Jurkat, Clone E6-1 (cell line): ENCODE data around the gene AUTS2.
"Not testable (repeated sequence)": the region's sequence is repeated elsewhere in the genome, so short reads cannot be mapped to it uniquely, and the experiment has no call there.

Experiments used
- DNase-seq: peaks from one replicate; pipeline ENCODE4 v3.0.0-alpha.2; 2011; ENCODE audit warnings: low read depth, low spot score
- H3K4me3 ChIP-seq: 2 replicates; pipeline ENCODE4 v1.5.1; 2011; ENCODE audit warnings: mild to moderate bottlenecking, low read length, control low read depth, moderate library complexity

AUTS2 gene

DNA sequence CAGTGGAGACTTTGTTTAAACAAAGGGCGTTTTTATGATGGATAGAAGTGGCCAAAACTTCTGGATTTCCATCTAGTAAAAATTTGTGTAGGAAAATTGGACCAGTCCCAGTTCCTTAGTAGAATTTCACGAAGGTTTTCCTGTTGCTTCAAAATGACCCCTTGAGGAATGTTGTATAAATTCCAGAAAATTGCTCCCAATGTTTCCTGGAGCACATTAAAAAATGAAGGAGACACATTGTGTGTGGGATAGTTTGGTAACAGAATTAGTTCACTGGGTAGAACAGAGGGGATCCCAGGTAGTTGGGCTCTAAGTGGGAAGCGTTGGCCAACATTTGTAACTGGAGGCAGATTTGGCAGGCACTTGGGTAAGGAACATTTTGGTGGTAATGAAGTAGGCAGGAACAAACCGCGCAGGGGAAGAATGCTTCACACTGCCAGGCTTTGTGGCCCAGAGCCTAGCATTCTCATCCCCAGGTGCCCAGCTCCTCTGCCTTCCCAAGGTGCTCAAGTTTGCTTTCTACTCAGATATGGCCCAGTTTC is 758.6 kb downstream of the AUTS2 start:
- H3K4me3 ChIP-seq: no peak overlapping the region
- no peak for DNase-seq

DNA sequence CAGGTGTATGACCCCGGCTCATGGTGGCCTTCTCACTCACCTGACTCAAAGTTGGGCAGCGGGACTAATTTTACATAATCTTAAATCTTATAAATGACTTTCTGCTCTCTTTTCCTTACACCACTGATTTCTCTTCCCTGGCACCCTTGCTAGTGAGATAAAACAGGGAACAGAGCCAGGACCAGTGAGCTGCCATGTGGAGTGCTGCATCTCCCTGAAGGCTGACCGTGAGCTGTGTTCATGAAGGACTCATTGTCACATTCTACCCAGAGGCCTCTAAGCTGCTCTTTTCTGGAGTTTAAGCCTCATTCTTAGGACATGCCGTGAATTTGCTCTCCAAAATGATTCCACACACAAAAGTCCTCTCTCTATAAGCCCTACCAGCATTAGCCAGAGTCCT is 762.3 kb downstream of the AUTS2 start:
- DNase-seq: no peak
- H3K4me3 ChIP-seq: no peak overlapping the region

DNA sequence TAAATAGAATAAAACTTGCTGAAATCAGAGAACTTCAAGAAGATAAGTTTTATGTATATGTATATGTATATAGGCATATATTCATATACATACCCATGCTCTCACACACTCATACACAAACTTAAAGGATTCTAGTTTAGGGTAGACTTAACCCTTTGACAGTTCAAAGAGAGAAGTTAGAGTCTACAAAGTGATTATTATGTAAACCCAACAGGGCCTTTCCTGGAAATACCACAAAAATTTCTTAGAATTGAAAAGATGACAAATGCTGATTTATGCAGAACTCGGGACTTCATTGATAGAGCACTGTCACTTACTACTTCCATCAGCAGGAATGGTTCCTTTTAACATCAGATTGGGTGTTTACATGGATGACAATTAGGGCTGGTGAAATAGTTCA is 763.5 kb downstream of the AUTS2 start:
- H3K4me3 ChIP-seq: no peak overlapping the region
- DNase-seq: no peak

DNA sequence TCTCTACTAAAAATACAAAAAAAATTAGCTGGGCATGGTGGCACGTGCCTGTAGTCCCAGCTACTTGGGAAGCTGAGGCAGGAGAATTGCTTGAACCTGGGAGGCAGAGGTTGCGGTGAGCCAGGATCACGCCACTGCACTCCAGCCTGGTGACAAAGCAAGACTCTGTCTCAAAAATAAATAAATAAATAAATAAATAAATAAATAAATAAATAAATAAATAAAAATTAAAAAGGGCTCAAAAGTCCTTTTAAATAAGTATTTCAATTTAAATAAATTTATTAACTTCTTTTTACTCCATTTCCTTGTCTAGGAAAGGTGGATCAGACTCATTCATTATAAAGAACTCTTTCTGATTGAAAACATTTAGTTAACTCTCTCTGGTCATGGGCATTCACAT is 766.1 kb downstream of the AUTS2 start:
- not testable (repeated sequence) for H3K4me3 ChIP-seq, DNase-seq

DNA sequence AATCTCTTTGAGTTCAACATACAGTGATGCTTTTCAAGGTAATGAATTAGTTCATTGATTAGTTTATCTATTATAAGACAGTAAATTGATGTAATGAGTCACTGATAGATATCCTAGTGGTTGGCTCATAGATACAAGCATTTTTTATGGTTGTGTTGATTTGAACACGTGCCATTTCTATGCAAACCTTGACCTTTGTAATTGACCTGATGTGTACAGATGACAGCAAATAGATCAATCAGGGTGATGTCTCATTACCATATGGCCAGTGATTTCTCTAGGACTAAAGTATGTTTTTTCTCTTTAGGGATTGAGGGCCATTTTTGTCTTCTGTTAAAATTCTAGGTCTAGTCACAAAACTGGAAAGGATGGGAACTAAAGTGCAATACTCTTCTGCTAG is 773.4 kb downstream of the AUTS2 start:
- no peak for DNase-seq

DNA sequence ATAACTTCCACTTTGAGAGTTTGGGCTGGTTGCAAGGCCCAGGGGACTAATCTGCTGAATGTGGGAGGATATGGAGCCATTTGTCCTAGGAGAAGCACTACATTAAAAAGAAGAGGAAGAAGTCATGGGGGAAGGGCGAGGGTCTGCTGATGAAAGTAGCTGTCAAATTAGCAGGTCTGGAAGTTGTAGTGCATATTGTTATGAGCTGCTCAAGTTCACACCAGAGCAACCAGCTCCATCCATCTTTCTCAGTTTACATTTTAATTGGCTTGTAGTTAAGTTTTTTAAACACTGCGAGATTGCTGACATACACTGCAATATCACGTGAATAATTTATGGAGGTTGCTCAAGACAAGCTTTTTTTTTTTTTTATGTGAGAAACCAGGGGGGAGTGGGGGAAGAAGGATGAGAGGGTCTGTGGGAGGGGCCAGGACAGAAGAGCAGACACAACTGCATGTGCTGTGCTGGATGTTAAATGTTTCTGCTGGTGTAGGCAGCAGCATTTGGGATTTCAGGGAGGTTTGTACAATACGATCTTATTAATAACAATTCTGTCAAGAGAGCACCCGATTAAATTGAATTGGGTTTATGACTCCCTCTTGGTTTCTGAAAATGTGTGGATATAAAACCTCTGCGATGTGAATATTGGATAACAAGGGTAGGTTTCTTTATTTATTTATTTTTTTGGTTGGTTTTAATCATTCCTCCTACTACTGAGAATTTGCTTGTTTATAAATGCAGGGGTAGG is 774.7 kb downstream of the AUTS2 start:
- no peak for DNase-seq

More for the DNA sequence above, 773.4 kb downstream of the AUTS2 start:
- no peak overlapping the region for H3K4me3 ChIP-seq

DNA sequence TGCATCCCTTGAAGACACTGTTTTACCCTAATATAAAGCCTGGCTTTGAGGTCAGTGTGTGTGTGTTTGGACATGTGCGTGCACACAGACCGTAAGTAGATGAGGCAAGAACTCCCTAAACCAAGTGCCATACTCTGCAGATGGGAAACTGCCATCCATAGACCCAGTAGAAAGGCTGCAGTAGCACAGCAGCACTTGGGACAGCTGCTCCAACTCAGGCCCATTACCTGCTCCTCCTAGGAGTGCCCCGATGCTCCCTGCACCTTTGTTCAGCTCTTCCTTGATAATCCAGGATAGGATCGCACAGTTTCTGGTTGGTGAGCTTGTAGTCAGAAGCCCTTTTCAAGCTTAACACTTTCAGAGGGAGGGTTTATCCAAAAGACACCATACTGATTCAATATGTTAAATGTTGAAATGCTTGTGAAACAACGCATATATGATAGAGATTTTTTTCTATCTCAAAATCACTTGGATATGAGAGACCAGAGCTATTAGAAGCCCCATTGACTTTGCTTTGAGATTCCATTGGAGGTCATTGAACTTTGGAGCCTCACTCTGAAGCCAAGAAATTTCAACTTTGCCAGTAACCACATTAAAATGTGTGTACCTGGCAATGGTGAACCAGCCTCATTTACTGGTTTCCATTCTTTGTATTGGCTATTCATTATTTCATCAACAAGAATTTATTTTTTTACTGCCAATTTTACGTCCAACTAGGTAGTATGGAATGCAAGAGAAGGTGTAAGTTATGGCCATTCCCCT is 776.7 kb downstream of the AUTS2 start:
- no peak for DNase-seq
- no peak overlapping the region for H3K4me3 ChIP-seq

More for the DNA sequence above, 774.7 kb downstream of the AUTS2 start:
- H3K4me3 ChIP-seq: no peak overlapping the region

DNA sequence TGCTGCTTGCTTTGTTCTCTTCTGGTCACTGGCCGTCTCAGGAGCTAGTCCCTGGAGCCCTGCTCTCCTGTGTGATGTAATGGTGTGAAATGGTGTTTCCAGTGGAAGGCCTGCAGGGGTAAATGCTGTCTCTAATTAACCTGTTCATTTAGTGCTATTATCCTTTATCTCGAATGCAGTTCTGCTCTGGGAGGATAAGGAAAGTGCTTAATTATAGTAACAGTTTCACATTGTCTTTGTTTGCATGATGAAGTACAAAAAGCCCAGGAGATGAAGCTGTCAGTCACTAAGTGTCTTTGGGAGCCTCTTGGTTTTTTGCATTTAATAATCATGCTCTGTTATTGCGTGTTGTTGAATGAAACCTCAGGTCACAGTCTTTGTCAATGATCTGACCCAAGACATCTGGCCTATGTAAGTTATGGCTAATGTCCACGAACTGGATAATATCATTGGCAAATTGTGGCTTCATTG is 778.3 kb downstream of the AUTS2 start:
- no peak for DNase-seq
- H3K4me3 ChIP-seq: no peak overlapping the region

DNA sequence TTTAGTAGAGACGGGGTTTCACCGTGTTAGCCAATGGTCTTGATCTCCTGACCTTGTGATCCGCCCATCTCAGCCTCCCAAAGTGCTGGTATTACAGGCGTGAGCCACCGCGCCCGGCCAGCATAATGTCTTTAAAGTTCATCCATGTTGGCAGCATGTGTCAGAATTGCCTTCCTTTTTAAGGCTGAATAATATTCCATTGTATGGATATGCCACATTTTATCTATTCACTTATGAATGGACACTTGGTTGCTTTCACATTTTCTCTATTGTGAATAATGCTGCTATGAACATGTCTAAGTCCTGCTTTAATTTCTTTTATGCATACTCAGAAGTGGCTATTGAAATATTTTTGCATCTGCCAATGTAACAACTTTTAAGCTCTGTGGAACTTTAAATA is 779.7 kb downstream of the AUTS2 start:
- no peak overlapping the region for H3K4me3 ChIP-seq
- DNase-seq: no peak

DNA sequence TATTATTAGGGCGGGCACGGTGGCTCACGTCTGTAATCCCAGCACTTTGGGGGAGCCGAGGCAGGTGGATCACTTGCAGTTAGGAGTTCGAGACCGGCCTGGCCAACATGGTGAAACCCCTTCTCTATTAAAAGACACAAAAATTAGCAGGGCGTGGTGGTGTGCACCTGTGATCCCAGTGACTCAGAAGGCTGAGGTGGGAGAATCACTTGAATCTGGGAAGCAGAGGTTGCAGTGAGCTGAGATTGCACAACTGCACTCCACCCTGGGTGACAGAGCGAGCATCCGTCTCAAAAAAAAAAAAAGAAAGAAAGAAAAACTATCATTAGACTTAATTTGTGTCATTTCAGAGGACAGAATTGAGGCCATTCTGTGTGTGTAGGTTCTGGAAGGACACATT is 780.9 kb downstream of the AUTS2 start:
- no peak overlapping the region for H3K4me3 ChIP-seq
- no peak for DNase-seq

DNA sequence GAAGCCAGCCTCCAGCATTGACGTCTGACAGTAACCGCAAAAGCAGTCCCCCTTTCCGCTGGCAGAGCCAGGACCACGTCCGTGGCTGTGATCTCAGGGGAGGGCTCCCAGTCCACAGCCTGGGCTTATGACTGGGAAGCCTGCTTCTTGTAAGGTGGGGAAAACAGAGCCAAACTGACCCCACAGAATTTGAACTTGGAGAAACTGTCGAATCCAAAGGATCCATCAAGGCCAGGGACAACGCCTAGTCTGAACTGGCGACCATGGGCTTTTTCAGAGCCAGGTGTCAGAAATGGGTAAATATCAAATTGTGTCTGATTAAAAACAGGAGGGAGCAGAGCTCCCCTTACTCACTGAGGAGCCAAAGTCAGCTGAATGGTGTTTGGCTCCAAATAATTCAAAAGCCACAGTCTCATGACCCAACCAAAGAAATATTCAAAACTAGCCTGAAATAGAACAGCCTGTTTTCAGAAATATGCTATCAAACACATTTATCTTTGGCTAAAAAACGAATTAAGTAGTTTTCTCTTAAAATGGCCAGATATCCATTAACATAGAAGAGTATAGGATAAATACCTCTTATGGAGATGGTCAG is 782.2 kb downstream of the AUTS2 start:
- H3K4me3 ChIP-seq: no peak overlapping the region
- no peak for DNase-seq

DNA sequence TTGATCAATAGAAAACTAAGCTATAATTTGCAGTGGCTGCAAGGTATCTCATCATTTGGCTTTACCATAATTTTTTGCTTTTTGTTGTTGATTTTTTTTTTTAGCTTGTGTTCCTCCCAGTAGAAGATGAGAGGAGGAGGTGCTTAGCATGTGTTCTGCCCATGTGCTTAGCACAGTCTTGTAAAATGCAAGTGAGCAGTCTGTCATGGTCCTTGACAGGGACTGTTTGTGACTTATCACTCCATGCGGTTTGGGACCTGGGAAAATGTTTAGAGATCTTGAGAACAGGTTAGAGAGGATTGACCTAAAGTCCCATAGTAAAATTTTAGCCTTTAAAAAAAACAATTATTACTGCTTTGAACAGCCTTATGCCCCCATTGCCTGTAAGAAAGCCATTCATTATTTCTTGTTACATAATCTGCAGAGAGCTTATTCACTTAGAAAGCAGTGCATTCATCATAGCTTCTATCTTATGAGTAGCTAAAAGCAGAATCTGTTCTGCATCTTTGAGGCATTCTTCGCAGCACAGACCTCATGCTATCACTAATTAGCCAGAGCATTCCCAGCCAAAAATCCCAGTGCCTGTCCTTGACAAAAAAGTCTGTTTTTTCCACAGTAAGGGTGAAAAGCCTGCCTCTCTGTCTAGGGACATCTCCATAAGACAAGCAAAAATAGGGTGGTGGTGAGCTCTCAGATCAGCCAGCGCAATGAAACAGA is 784.9 kb downstream of the AUTS2 start:
- DNase-seq: no peak
- no peak overlapping the region for H3K4me3 ChIP-seq

DNA sequence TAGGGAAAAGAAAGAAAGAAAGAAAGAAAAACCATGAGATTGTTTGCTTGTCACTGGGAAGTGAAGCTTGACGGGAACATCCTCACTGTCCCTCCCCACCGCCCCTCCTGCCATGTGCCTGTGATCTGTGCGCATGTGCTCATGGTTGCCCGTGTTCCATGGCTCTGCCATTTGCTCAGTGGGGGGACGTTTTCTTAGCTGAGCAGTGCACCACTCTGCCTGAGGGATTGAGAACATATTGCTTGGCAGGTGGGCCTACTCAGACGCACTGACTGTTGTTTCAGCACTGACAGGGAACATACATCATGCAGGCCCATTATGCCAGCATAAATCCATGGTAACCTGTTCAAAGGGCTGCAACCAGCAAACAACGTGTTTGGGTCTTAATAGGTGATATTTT is 785.7 kb downstream of the AUTS2 start:
- H3K4me3 ChIP-seq: no peak overlapping the region
- DNase-seq: no peak

DNA sequence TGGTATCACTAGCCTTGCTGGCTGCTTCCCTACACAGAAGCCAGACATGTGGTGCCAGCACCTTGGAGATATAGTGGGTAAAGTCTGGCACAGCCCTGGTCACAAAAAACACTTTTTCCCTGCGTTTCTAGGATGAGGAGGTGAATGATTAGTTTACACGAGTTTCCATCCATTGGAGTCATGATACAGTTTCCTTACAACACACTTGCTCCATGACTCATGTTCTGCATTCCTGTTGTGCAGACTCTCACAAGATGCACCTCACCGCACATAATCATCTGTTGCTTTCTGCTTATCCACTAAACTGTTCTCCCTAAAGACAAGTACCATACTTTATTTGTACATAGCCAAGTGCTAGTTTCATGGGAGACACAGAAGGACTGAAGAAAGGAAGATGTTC is 786.6 kb downstream of the AUTS2 start:
- DNase-seq: no peak
- H3K4me3 ChIP-seq: no peak overlapping the region

DNA sequence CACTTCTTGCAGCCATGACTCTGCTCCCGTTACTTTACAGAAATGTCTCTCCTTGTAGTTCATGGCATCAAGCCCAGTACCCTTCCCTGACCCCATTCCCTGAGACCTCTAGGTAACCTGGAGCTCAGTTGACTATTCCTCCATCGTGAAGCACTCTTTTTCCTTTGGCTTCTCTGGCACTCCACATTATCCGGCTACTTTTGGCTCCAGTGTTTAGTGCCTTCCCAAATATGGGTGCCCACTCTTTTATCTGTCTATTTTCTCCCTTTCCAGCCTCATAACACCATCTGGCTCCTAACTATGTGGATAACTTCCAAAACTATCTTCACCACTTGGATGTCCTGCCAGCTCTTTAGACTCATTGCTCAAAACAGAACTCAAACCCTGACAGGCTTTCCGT is 788.9 kb downstream of the AUTS2 start:
- no peak for DNase-seq
- H3K4me3 ChIP-seq: no peak overlapping the region

DNA sequence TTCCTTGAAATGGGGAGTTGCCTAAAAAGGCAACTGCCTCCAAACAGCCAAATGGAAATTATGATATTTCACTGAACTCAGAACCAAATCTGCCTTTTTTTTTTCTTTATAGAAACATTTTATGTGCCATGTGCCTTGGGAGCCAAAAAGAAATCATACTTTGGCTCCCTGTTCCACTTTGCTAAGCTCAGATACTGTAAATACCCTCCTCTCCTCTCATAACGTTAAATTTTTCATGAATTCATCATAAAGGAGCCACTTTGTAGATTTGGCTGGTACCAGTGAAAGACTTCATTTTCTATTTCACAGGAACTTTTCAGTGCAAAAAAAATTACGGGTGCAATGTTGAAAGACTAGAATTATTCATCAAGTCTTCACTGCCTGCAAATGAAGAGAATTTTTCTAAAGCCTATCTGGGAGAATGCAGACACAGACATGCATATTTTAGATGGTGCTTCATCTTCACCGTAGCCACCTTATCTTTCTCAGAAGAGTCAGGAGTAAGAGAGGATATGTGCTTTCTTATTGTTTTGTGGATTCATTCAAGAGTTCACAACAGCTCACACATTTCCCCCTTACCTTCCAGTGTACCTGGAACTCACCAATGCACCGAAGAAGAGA is 791.4 kb downstream of the AUTS2 start:
- DNase-seq: no peak
- no peak overlapping the region for H3K4me3 ChIP-seq

DNA sequence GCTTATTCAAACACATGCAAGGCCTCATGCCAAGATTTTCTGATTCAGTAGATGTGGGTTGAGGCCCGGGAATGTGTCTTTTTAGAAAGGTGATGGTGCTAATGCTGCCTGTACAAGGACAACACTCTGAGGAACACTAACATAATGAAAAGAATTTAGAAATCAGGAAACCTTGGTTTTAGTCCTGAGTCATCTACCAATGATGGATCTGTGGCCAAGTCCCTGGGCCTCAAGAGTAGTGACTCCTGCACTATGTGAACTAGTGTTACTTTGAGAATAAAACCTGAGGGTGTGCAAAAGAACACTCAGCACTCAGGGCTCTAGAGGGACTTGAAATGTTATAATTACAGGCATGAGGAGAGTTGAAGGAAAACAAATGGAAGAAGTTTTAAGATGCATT is 792.0 kb downstream of the AUTS2 start:
- no peak for DNase-seq
- no peak overlapping the region for H3K4me3 ChIP-seq

DNA sequence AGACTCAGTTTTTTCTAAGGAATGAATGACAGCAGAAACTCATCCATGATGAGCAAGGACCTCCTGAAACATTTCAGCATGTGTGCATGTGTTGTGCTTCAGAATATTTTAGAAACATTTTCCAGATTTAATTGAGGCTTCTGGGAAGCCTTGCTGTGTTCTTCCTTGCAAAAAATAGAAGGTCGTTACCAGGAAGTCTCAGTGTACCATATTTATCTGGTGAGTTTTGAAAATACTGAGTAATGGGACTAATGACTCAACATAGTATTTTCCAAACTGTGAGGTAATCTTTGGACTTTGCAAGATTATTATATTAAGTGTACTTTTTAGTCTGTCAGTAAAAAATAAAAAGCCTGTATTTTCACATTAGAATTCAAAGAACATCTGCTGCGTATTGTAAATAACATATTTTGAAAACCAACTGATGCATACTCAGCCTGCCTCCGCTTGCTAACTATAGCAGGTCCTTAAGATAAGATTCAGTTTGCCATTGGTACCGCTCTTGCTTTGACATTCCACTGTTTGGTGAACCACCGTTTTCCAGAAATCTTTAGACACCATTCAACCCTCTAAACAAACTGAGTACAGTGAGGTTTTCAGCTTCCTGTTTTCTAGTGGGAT is 794.1 kb downstream of the AUTS2 start:
- DNase-seq: no peak
- no peak overlapping the region for H3K4me3 ChIP-seq
